NCI-H187 (cell line): ENCODE results near the gene CFAP92.

Experiments
- DNase-seq, 2 experiments: peaks; one replicate each; lab custom pipeline; 2025; lab: John Stamatoyannopoulos, UW

The CFAP92 gene

GRCh38 chr3:128988286-128988685, 5.6 kb downstream of the CFAP92 start:
- no peak for DNase-seq

DNA sequence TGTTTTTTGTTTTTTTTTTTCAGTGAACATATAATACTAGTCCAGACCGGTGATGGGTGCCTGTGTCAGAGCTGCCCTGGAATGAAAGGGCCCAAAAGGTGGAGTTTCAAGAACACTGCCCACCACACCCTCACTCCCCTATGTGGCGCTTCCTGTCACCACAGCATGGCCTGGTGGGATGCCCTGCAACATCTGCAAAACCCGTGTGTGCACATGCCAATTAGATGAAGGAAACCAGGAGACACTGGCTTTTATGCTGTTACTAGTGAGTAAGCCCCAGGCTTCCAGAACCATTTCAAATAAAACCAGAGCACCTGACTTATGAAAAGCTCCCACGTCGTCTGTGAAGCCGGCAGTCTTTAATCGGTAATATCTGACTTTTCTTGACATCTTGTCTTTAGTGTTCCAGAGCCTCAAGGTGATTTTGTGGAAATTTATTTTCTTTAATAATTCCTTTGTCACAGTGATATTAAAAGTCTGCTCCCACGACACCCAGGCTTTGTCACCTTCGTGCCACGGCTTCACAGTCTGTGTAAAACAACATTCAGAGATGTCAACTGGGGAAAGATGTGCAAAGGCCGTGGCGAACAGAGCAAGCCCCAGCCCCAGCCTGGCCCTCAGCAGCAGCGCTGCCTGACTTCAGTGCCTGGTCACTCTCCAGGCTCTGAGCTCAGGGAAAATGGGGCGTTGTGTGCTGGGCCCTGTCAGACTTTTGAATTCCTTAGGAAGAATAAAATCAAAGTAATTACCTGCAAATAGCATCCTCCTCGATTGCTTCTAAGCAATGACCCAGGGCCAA, 6.4 kb downstream of the CFAP92 start:
- no peak for DNase-seq

DNA sequence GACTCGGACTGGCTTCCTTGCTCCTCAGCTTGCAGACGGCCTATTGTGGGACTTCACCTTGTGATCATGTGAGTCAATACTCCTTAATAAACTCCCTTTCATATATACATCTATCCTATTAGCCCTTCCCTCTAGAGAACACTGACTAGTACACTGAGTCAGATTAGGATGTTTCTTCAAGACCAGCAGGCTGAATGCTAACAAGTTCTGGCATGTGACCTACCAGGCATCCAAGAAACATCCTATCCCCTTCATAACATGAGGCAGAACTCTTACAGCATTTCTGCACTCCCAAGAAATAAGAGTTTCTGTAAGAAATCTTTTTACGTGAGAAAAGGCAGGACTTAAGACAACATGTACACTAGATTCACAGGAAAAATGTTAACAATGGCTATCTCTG, 9.3 kb downstream of the CFAP92 start:
- no peak for DNase-seq

DNA sequence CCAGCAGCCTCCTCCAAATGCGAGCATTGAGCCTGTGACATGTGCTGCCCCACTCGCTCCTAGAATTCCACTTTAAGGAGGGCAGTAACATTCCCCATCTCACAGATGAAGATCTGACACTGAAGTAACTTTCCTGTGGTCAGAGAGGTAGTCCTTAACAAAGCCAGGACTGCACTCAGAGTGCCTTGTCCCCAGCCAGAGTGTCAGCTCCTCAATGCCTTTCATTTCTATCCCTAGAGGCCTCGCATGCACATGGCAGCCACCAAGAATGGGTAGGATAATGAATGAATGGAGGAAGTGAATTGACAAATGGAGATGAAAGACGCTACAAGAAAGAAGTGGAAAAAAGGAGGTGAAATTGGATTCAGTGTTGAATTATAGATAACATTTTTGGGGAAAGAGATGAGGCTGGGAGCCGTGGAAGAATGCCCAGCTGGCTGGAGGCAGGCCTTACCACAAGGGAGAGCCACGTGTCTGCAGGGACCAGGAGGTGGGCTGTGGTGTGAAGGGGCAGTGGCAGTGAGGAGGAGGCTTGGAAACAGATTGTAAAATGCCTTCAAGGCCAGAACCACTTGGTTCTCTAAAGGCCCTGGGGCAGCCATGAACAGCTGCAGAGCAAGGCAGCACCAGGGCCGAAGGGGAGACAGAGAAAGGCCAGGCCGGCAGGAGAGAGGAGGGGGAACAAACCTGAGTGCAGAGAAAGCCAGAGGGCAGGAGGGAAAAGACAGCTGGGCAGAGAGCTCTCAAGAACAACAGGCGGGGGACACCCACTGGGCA, 10.4 kb downstream of the CFAP92 start:
- no peak for DNase-seq

GRCh38 chr3:128975276-128975675, 18.6 kb downstream of the CFAP92 start:
- no peak for DNase-seq

GRCh38 chr3:128973988-128974564, 19.8 kb downstream of the CFAP92 start:
- DNase-seq = no peak

GRCh38 chr3:128971421-128972100, 22.3 kb downstream of the CFAP92 start:
- DNase-seq = no peak

DNA sequence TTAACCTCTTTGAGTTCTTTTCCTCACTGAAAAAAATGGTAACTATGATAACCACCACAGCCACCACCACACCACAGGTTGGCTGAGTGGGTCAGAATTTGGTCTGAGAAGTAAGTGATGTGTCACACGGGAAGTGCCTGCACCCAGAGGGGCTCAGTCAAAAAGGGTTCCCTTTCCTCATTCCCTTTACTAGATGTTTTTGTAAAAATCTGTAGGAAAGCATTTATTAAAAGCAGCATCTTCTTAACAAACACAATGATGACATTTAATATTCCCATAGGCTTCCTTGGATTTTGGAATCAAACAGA, 23.2 kb downstream of the CFAP92 start:
- DNase-seq = no peak

- DNase-seq = no peak
These were observed 23.7 kb downstream of the CFAP92 start for GRCh38 chr3:128969993-128970739.

- no peak for DNase-seq
These were observed 26.0 kb downstream of the CFAP92 start for GRCh38 chr3:128967748-128968355.

DNA sequence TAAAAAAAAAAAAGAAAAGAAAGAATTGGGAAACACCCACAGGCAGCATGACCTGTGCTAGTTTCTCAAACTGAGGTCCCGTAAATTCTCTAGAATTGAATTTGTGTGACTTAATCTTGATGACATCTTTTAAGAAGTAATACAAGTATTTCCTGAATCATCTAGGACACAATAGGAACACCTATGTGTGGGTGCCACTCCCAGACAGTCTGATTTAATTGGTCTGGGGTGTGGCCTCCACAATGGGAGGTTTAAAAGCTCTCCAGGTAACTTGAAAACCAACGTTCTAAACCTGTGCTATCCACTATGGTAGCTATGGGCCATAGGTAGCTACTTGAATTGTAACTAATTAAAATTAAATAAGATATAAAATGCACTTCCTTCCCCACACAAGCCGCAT, 28.1 kb downstream of the CFAP92 start:
- DNase-seq = no peak

DNA sequence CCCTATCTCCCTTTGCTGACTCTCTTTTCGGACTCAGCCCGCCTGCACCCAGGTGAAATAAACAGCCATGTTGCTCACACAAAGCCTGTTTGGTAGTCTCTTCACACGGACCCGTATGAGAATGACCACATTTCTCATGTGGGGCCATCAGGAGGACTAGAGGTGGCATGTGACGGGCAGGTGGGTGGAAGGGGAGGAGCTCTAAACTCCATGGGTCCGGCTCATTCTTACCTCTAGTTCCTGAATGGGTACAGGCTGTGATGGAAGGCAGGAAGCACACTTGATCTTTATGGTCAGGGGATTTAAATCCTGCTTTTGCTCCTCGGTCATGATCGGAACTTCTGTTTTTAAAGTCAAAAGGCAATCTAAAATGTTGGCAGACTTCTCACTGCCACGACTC, 28.6 kb downstream of the CFAP92 start:
- no peak for DNase-seq

DNA sequence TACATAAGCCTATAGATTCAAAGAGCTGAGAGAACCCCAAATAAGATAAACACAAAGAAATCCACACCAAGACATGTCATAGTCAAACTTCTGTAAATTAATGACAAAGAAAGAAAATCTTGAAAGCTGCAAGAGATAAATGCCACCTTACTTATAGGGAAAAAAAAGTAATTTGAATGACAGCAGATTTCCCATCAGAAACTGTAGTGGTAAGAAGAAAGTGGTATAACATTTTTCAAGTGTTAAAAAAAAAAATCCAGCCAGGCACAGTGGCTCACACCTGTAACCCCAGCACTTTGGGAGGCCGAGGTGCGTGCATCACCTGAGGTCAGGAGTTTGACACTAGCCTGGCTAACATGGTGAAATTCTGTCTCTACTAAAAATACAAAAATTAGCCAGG, 37.4 kb downstream of the CFAP92 start:
- no peak for DNase-seq

DNA sequence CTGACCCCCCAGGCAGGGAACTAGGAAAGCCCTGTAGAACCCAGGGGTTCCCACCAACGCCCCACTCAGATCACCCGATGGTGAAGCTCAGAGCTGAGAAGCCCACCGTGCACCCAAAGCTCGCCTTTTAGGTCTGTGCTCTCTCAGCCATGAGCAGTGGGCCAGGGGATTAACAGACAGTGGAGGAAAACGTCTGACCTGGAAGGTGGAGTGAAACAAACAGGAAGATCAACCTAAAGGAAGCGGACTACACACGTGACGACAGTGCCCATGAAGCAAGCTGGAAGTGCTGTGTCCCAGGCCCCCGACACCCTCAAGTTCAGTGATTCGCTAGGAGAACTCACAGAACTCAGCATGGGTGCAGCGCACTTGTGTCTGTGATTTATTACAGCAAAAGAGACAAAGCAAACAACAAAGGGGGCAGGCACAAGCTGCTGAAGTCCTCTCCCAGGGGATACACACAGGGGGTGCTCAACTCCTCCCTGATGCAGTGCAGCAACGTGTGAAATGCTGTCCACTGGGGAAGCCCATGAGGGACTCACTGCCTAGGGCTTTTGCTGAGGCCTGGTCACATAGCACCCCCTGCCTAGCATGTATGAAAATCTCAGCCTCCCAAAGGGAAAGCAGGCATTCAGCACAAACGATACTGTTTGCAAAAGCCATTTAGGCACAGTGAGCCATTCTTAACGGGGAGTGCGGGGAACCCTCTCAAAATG, 43.5 kb downstream of the CFAP92 start:
- no peak for DNase-seq

DNA sequence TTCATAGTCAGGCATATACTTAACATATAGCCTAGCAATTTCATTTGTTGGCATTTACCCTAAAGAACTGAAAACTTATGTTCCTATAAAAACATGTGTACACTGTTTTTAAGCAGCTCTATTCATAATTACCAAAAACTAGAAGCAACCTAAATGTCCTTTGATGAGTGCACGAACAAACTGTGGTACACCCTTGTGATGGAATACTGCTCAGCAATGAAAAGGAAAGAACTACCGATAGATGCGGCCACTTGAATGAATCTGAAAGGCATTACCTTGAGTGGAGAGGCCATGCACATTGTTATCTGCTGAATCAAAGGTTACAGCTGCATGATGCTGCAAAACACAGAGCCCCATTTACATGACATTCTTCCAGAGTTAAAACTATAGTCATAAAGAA, 44.7 kb downstream of the CFAP92 start:
- no peak for DNase-seq

GRCh38 chr3:128946411-128946810, 47.5 kb downstream of the CFAP92 start:
- no peak for DNase-seq

- DNase-seq = no peak
These were observed 48.0 kb downstream of the CFAP92 start for GRCh38 chr3:128945878-128946175.

DNA sequence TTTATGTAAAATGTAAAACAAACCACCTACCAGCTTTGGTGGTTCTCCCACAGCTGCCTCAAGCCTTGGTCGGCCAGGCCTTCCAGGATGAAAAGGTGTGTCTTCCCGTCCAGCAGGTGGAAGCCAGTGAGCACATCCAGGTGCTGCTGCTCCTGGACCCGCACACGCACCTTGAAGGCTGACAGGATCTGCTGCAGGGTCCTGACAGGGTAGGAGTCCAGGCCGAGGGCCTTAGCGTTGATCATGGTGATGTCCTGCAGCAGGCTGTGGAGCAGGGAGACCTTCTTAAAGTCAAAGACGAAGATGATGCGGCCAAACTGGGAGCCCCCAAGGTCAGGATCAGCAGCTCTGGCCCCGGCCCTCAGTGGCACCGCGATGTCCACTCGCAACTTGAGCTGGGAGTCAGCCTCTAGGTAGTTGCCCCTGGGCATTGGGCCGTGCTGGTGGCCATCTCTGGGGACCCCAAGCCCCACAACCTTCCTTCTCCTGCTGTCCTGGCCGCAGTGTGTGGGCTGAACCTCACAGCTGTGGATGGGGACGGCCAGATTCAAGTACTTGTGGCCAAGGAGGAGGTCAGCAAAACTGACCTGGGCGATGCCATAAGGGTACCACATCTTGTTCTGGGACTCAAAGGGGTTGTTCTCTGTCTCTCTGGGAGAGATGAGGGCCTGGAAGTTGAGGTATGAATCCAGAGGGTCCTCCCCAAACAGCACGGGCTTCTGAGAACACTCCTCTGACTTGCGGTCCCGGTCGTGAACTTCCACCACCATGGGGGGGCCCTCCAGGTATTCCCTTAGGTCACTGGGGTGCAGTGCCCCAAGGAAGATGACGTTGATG, 48.6 kb downstream of the CFAP92 start:
- DNase-seq = no peak

DNA sequence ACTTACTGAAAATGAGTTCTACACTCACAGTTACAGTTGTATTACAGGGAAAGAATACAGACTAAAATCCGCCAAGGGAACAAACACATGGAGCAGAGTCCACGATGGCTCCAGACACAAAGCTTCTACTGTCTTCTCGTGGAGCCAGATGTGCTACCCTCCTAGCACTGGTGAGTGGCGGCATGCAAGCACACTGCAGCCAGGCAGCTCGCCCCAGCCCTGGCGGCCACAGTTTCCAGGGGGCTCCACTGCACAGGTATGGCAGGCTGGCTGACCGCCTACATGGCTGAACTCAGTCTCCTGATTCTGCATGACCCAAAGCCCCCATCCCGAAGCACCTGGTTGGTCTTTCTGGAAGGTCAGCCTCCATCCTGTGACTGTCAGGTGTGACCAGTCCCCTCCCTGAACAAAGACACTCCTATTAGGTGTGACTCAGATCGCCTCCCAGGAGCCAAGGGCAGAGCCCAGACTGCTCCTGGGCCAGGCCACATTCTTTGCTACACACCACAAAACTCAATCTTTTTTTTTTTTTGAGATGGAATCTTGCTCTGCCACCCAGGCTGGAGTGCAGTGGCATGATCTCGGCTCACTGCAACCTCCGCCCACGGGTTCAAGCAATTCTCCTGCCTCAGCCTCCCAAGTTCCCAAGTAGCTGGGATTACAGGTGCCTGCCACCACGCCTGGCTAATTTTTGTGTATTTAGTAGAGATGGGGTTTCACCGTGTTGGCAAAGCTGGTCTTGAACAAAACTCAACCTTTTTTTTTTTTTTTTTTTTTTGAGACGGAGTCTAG, 51.5 kb downstream of the CFAP92 start:
- no peak for DNase-seq
